SK-N-SH (cell line): Measurements from ENCODE around the gene ANKRD13B. TPM values are rescaled to one million over a fixed set of nuclear protein-coding genes. Genes with fewer than 3 reads are reported as not detected.
A peak's percentile ranks its signal among the peaks of the same experiment; 100 is the strongest.

Source experiments
- CTCF ChIA-PET: fragments of 300-600, 350-600 bp; formaldehyde crosslinking; extraction: SDS; loops from one replicate; lab custom pipeline; 2021; lab: Yijun Ruan, JAX
- POLR2A ChIA-PET: fragments of 350-600 bp; sonication (Branson Sonifier 250); formaldehyde crosslinking; extraction: SDS; loops from one replicate; lab custom pipeline; 2020; ENCODE audit warnings: antibody characterized with exemption, inconsistent platforms; lab: Yijun Ruan, JAX
- DNase-seq: peaks from one replicate; pipeline ENCODE4 v3.0.0; 2012
- H2AFZ ChIP-seq: fragments of 200-600 bp; sonication (generic); 2 replicates; pipeline ENCODE4 v1.8.1; 2016; ENCODE audit warnings: antibody characterized with exemption, mild to moderate bottlenecking, low read depth
- H3F3A ChIP-seq: fragments of 200-600 bp; sonication (generic); replicated peaks from 2 replicates; pipeline ENCODE3; 2016; ENCODE audit warnings: antibody characterized with exemption, mild to moderate bottlenecking; ENCODE audit not compliant: insufficient read depth
- H3K27ac ChIP-seq, 2 experiments: fragments of 200-500 bp in 1 of 2; fragments of 200-600 bp in 1 of 2; sonication (Bioruptor generic) in 1 of 2; sonication (generic), shearing (Covaris generic) in 1 of 2; 2 replicates each; pipeline versions ENCODE4 v1.5.1 to v1.6.1; 2014 to 2016; ENCODE audit warnings: low read depth in 2 of 2, inconsistent platforms in 1 of 2, low read length in 1 of 2, mild to moderate bottlenecking in 1 of 2, mixed read lengths in 1 of 2
- H3K27me3 ChIP-seq: fragments of 200-600 bp; sonication (generic), shearing (Covaris generic); 2 replicates; pipeline ENCODE4 v1.6.1; 2016; ENCODE audit warnings: mixed run types; ENCODE audit not compliant: insufficient read depth
- H3K36me3 ChIP-seq, 2 experiments: fragments of 200-500 bp in 1 of 2; fragments of 200-600 bp in 1 of 2; sonication (Bioruptor generic) in 1 of 2; sonication (generic) in 1 of 2; replicated peaks in 1 of 2; 2 replicates each; pipeline versions ENCODE3 to v1.5.1; 2014 to 2016; ENCODE audit warnings: low read length in 1 of 2, mild to moderate bottlenecking in 1 of 2; ENCODE audit not compliant: insufficient read depth in 2 of 2, control insufficient read depth in 1 of 2
- H3K4me1 ChIP-seq, 2 experiments: fragments of 200-500 bp in 1 of 2; fragments of 200-600 bp in 1 of 2; sonication (Bioruptor generic) in 1 of 2; sonication (generic), shearing (Covaris generic) in 1 of 2; 2 replicates each; pipeline versions ENCODE4 v1.5.1 to v1.6.1; 2014 to 2016; ENCODE audit warnings: low read depth in 1 of 2, low read length in 1 of 2, mixed run types in 1 of 2; ENCODE audit not compliant: insufficient read depth in 2 of 2, control insufficient read depth in 1 of 2
- H3K4me2 ChIP-seq: fragments of 200-600 bp; sonication (generic), shearing (Covaris generic); 2 replicates; pipeline ENCODE4 v1.6.1; 2017; ENCODE audit warnings: mixed run types
- H3K4me3 ChIP-seq, 2 experiments: fragments of 200-500 bp in 1 of 2; fragments of 200-600 bp in 1 of 2; sonication (Bioruptor generic) in 1 of 2; sonication (generic), shearing (Covaris generic) in 1 of 2; 2 replicates each; pipeline versions ENCODE4 v1.5.1 to v1.8.1; 2014 to 2016; ENCODE audit warnings: low read depth in 2 of 2, inconsistent platforms in 1 of 2, low read length in 1 of 2, mild to moderate bottlenecking in 1 of 2, mixed read lengths in 1 of 2, moderate library complexity in 1 of 2
- H3K79me2 ChIP-seq: fragments of 200-600 bp; sonication (generic); 2 replicates; pipeline ENCODE4 v1.8.1; 2017; ENCODE audit warnings: mild to moderate bottlenecking; ENCODE audit not compliant: insufficient read depth
- H3K9ac ChIP-seq: fragments of 200-600 bp; sonication (generic); 2 replicates; pipeline ENCODE4 v1.6.1; 2017; ENCODE audit warnings: mixed run types
- H3K9me2 ChIP-seq: fragments of 200-600 bp; sonication (generic); 2 replicates; pipeline ENCODE4 v1.6.1; 2017; ENCODE audit warnings: mixed run types
- H3K9me3 ChIP-seq: fragments of 200-600 bp; sonication (generic); 2 replicates; pipeline ENCODE4 v1.6.1; 2017; ENCODE audit warnings: mixed run types, mild to moderate bottlenecking, moderate library complexity
- H4K20me1 ChIP-seq: fragments of 200-600 bp; sonication (generic); 2 replicates; pipeline ENCODE4 v1.6.1; 2017; ENCODE audit warnings: mild to moderate bottlenecking, mixed run types; ENCODE audit not compliant: insufficient read depth
- CHD2 ChIP-seq: fragments of 150-350 bp; IDR thresholded peaks from 2 replicates; pipeline ENCODE4 v1.6.1; 2018; ENCODE audit warnings: low read length; ENCODE audit not compliant: partially characterized antibody
- EP300 ChIP-seq, 2 experiments: IDR thresholded peaks; 2 replicates each; pipeline versions ENCODE4 v1.4.0 to v1.6.1; 2012; ENCODE audit warnings: borderline replicate concordance in 1 of 2, low read depth in 1 of 2, low read length in 1 of 2
- FOXJ3 ChIP-seq: sonication (generic); formaldehyde crosslinking; IDR thresholded peaks from 2 replicates; pipeline ENCODE4 v1.5.1; 2020; ENCODE audit warnings: mild to moderate bottlenecking, missing genetic modification reagents
- GABPA ChIP-seq: IDR thresholded peaks from 2 replicates; pipeline ENCODE4 v1.4.0; 2012; ENCODE audit warnings: low read depth, mild to moderate bottlenecking
- GATA2 ChIP-seq: sonication (generic); formaldehyde crosslinking; IDR thresholded peaks from 2 replicates; pipeline ENCODE4 v1.5.0; 2020; ENCODE audit warnings: mild to moderate bottlenecking, missing genetic modification reagents
- JUND ChIP-seq: IDR thresholded peaks from 2 replicates; pipeline ENCODE4 v1.4.0; 2012
- MEF2A ChIP-seq: IDR thresholded peaks from 2 replicates; pipeline ENCODE4 v1.4.0; 2012; ENCODE audit warnings: low read depth, borderline replicate concordance
- MXI1 ChIP-seq: IDR thresholded peaks from 2 replicates; pipeline ENCODE4 v1.6.1; 2012; ENCODE audit warnings: mild to moderate bottlenecking, low read depth, low read length, improper control_type of control experiment
- RAD21 ChIP-seq: IDR thresholded peaks from 2 replicates; pipeline ENCODE4 v1.6.1; 2012; ENCODE audit warnings: mild to moderate bottlenecking, low read length
- RCOR1 ChIP-seq: fragments of 150-350 bp; IDR thresholded peaks from 2 replicates; pipeline ENCODE4 v1.6.1; 2017; ENCODE audit warnings: antibody characterized with exemption, low read length
- RFX5 ChIP-seq: IDR thresholded peaks from 2 replicates; pipeline ENCODE4 v1.6.1; 2012; ENCODE audit warnings: mild to moderate bottlenecking, improper control_type of control experiment, low read length
- SIN3A ChIP-seq: IDR thresholded peaks from 2 replicates; pipeline ENCODE4 v1.6.1; 2012; ENCODE audit warnings: low read depth, mild to moderate bottlenecking, low read length, moderate library complexity, borderline replicate concordance
- SMC3 ChIP-seq: IDR thresholded peaks from 2 replicates; pipeline ENCODE4 v1.6.1; 2012; ENCODE audit warnings: low read depth, low read length, improper control_type of control experiment
- TCF12 ChIP-seq: IDR thresholded peaks from 2 replicates; pipeline ENCODE4 v1.4.0; 2012
- TEAD4 ChIP-seq: IDR thresholded peaks from 2 replicates; pipeline ENCODE4 v1.4.0; 2012; ENCODE audit warnings: mild to moderate bottlenecking, borderline replicate concordance; ENCODE audit not compliant: insufficient read depth
- WGBS: methylation state at CpG from one replicate; pipeline ENCODE4 v1.1.6; 2017; ENCODE audit warnings: low lambda C conversion rate; 5-methylcytosine and 5-hydroxymethylcytosine counted together
- polyA plus RNA-seq, 3 experiments: library from polyadenylated mRNA; depleted of rRNA; stranded (reverse); fragments of >200 nt; gene quantifications; 2 replicates each; pipeline ENCODE4 v1.2.3, GENCODE V29; 2012
- TF ChIP-seq, protein P1 (sequence below): fragments of 150-350 bp; IDR thresholded peaks from 2 replicates; pipeline ENCODE4 v1.6.1; 2017; ENCODE audit warnings: antibody characterized with exemption, low read length, low read depth, borderline replicate concordance
- TF ChIP-seq, protein P2 (sequence below): IDR thresholded peaks from 2 replicates; pipeline ENCODE4; 2012
- TF ChIP-seq, protein P3 (sequence below): fragments of 200-600 bp; sonication (generic); IDR thresholded peaks from 2 replicates; pipeline ENCODE4 v1.6.1; 2017; ENCODE audit warnings: antibody characterized with exemption, mild to moderate bottlenecking, moderate library complexity
- TF ChIP-seq, protein P4 (sequence below): IDR thresholded peaks from 2 replicates; pipeline ENCODE4 v1.4.0; 2012; ENCODE audit warnings: low read depth
- TF ChIP-seq, protein P5 (sequence below): IDR thresholded peaks from 2 replicates; pipeline ENCODE4 v1.6.1; 2012; ENCODE audit warnings: mild to moderate bottlenecking, low read depth, low read length, moderate library complexity
- TF ChIP-seq, protein P6 (sequence below): IDR thresholded peaks from 2 replicates; pipeline ENCODE4 v1.4.0; 2012; ENCODE audit warnings: low read depth, borderline replicate concordance

ANKRD13B gene
- polyA plus RNA-seq, 1 of the 3 experiments (the other 2 are of a cell fraction), result 16.1 TPM

DNA sequence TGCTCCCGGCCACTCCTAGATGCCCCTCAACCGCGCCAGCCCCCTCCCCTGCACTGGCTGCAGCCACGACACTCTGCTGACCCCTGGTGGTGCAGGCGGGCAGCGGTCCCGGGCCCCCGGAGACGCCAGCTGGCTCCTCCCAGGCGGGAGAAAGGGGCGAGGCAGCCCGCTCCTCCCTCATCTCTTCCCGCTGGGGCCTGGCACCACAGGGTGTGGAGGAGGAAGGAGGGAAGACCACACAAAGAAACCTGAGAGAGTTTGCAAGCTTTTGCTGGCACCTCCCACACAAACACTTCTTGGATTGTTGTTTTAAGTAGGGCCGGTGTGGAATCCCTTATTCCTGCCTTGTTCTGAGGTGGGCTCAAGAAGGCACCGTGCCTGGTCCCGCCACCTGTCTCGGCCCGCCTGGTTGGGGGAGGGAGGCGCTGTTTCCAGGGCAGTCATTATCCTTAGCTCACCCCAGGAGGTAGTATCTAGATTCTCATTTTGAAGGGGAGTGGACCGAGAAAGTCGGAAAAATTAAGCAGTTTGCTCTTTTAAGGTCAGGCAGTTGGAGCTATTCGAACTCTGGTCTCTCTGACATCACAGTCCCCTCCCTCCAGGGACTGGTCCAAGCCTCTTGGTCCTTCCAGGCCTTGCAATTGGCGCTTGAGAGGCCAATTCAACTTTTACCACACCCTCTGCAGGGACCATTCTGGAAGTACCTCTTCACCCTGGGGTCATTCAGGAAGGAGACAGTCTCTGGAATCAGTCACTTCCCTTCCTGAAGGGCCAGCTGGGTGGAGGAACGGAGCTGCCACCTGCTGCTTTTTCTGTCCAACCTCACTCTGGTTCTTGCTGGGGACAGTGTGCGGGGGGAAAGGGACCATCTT is 959 bp upstream of the ANKRD13B start:
- TF ChIP-seq, protein P1, sequence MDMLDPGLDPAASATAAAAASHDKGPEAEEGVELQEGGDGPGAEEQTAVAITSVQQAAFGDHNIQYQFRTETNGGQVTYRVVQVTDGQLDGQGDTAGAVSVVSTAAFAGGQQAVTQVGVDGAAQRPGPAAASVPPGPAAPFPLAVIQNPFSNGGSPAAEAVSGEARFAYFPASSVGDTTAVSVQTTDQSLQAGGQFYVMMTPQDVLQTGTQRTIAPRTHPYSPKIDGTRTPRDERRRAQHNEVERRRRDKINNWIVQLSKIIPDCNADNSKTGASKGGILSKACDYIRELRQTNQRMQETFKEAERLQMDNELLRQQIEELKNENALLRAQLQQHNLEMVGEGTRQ, result no peak
- TF ChIP-seq SMC3, result peak; percentile 83
- 0 out of 2 replicates have a peak, but pooled peaks have one; percentile 7 for TF ChIP-seq TEAD4
- no peak for TF ChIP-seq GABPA
- TF ChIP-seq SIN3A, result peak; percentile 57; the same call in 1 of the 2 replicates
- no peak for TF ChIP-seq JUND
- peak; percentile 60 for TF ChIP-seq CHD2
- peak; percentile 88 for TF ChIP-seq RAD21
- peak; percentile 42; the same call in 1 of the 2 replicates for TF ChIP-seq RFX5
- TF ChIP-seq EP300 (IDR thresholded peaks at IDR 0.05; ENCODE audit: borderline replicate concordance in 1 of 2, low read depth in 1 of 2, low read length in 1 of 2), result no peak
- no peak; the same call in 1 of the 2 replicates for TF ChIP-seq TCF12
- TF ChIP-seq, protein P2, sequence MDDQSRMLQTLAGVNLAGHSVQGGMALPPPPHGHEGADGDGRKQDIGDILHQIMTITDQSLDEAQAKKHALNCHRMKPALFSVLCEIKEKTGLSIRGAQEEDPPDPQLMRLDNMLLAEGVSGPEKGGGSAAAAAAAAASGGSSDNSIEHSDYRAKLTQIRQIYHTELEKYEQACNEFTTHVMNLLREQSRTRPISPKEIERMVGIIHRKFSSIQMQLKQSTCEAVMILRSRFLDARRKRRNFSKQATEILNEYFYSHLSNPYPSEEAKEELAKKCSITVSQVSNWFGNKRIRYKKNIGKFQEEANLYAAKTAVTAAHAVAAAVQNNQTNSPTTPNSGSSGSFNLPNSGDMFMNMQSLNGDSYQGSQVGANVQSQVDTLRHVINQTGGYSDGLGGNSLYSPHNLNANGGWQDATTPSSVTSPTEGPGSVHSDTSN, result 0 out of 2 replicates have a peak, but pooled peaks have one; percentile 5
- TF ChIP-seq, protein P3, sequence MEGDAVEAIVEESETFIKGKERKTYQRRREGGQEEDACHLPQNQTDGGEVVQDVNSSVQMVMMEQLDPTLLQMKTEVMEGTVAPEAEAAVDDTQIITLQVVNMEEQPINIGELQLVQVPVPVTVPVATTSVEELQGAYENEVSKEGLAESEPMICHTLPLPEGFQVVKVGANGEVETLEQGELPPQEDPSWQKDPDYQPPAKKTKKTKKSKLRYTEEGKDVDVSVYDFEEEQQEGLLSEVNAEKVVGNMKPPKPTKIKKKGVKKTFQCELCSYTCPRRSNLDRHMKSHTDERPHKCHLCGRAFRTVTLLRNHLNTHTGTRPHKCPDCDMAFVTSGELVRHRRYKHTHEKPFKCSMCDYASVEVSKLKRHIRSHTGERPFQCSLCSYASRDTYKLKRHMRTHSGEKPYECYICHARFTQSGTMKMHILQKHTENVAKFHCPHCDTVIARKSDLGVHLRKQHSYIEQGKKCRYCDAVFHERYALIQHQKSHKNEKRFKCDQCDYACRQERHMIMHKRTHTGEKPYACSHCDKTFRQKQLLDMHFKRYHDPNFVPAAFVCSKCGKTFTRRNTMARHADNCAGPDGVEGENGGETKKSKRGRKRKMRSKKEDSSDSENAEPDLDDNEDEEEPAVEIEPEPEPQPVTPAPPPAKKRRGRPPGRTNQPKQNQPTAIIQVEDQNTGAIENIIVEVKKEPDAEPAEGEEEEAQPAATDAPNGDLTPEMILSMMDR, result peak; percentile 97
- TF ChIP-seq, protein P4, sequence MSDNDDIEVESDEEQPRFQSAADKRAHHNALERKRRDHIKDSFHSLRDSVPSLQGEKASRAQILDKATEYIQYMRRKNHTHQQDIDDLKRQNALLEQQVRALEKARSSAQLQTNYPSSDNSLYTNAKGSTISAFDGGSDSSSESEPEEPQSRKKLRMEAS, result peak; percentile 50; the same call in 1 of the 2 replicates
- TF ChIP-seq, protein P5, sequence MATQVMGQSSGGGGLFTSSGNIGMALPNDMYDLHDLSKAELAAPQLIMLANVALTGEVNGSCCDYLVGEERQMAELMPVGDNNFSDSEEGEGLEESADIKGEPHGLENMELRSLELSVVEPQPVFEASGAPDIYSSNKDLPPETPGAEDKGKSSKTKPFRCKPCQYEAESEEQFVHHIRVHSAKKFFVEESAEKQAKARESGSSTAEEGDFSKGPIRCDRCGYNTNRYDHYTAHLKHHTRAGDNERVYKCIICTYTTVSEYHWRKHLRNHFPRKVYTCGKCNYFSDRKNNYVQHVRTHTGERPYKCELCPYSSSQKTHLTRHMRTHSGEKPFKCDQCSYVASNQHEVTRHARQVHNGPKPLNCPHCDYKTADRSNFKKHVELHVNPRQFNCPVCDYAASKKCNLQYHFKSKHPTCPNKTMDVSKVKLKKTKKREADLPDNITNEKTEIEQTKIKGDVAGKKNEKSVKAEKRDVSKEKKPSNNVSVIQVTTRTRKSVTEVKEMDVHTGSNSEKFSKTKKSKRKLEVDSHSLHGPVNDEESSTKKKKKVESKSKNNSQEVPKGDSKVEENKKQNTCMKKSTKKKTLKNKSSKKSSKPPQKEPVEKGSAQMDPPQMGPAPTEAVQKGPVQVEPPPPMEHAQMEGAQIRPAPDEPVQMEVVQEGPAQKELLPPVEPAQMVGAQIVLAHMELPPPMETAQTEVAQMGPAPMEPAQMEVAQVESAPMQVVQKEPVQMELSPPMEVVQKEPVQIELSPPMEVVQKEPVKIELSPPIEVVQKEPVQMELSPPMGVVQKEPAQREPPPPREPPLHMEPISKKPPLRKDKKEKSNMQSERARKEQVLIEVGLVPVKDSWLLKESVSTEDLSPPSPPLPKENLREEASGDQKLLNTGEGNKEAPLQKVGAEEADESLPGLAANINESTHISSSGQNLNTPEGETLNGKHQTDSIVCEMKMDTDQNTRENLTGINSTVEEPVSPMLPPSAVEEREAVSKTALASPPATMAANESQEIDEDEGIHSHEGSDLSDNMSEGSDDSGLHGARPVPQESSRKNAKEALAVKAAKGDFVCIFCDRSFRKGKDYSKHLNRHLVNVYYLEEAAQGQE, result 0 out of 2 replicates have a peak, but pooled peaks have one; percentile 30
- TF ChIP-seq, protein P6, sequence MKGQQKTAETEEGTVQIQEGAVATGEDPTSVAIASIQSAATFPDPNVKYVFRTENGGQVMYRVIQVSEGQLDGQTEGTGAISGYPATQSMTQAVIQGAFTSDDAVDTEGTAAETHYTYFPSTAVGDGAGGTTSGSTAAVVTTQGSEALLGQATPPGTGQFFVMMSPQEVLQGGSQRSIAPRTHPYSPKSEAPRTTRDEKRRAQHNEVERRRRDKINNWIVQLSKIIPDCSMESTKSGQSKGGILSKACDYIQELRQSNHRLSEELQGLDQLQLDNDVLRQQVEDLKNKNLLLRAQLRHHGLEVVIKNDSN, result no peak
- peak; percentile 11 for TF ChIP-seq MXI1
- TF ChIP-seq RCOR1, result 0 out of 2 replicates have a peak, but pooled peaks have one; percentile 55
- TF ChIP-seq GATA2, result no peak
- 0 out of 2 replicates have a peak, but pooled peaks have one; percentile 23 for TF ChIP-seq FOXJ3 (CRISPR knock-in tag)
- no peak for TF ChIP-seq MEF2A
- TF ChIP-seq, all 33 proteins: peak for 13
- CTCF ChIA-PET, result interaction anchor here (0.5 to 5.0 kb wide), 34 partner anchors 9 to 502 kb away, joined by 3 to 123 read pairs (median 4); partner anchors contain the start of genes ABHD15, CORO6, SSH2 and TP53I13
- DNase-seq, result peak; percentile 96
- no peaks in the 10 kb centered on the region for H3K36me3 ChIP-seq
- H3K9me3 ChIP-seq, result no peaks in the 10 kb centered on the region
- WGBS, result 60% methylated on average over 12 of the region's 25 CpGs
- peaks cover 41 to 69% of the 10 kb centered on the region in 2 experiments for H3K4me1 ChIP-seq
- no peaks in the 10 kb centered on the region for H3K9me2 ChIP-seq
- POLR2A ChIA-PET, result interaction anchor here (0.8 to 1.8 kb wide), 9 partner anchors 9 to 340 kb away, joined by 3 to 5 read pairs (median 3); partner anchors contain the start of gene ABHD15
- H3F3A ChIP-seq, result peaks cover 29% of the 10 kb centered on the region
- H3K27me3 ChIP-seq, result no peaks in the 10 kb centered on the region
- peak overlapping the region; percentile 95 for H3K4me2 ChIP-seq
- H3K79me2 ChIP-seq, result peaks cover 36% of the 10 kb centered on the region
- peaks cover 23% of the 10 kb centered on the region for H4K20me1 ChIP-seq
- peak overlapping the region; percentile 64 to 91 for H3K27ac ChIP-seq
- H2AFZ ChIP-seq, result peak overlapping the region; percentile 84; the same call in 1 of the 2 replicates
- H3K4me3 ChIP-seq, result peak overlapping the region; percentile 64 to 91
- H3K9ac ChIP-seq, result peak overlapping the region; percentile 41; the same call in 1 of the 2 replicates
